Fibroblast of skin of right biceps (primary cell): Measurements from ENCODE around the gene NBEA.

ENCODE experiments used
- DNase-seq: peaks from one replicate; pipeline ENCODE4 v3.0.0-alpha.2; 2013

NBEA gene

DNA sequence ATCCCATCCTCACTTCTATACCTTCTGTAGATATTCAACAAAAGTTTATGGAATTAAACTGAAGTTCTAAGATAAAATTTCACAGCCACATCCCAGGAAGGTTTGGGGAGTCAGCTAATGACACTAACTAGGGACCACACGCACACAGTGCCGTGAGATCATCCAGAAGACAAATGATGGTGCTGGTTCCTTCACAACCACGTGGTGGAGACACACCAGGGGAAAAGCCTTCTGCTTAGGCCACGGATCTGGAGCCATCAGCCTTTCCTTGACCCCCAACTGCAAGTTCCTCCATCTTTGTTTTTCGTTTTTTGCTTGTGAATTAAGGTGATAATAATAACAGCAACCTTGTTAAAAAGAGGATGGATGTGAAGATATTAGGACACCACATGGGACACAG lies 776.0 kb downstream of the NBEA start:
- no peak for DNase-seq

GRCh38 chr13:35720290-35720689 lies 778.2 kb downstream of the NBEA start:
- no peak for DNase-seq

GRCh38 chr13:35720690-35721554 lies 778.9 kb downstream of the NBEA start:
- peak; percentile 75 for DNase-seq
